Measurements from ENCODE around the gene TFAP2A. TPM values are rescaled to one million over a fixed set of nuclear protein-coding genes. Genes with fewer than 3 reads are reported as not detected.

TFAP2A gene
- total RNA-seq, 5 donors from 2014 or later (not counting 1 experiment from before 2014, with no cell fraction given) = 0.15 to 0.69 (median 0.28) TPM; not detected in 2

Other genes starting within 250 kb of the TFAP2A start
- gene GCNT2, start 106.3 kb upstream of the TFAP2A start, total RNA-seq = 1 to 10 TPM; 2.2 to 6.8 (median 2.9) TPM

Data from T-cell (primary cell).